NT2/D1 (cell line): ENCODE measurements around the gene NUDT12.

Source experiments
- SUZ12 ChIP-seq: IDR thresholded peaks from 2 replicates; pipeline ENCODE4 v1.6.1; 2011; ENCODE audit not compliant: insufficient read length, insufficient read depth; ENCODE audit errors: extremely low read depth
- YY1 ChIP-seq: IDR thresholded peaks from 2 replicates; pipeline ENCODE4 v1.6.1; 2011; ENCODE audit not compliant: insufficient read length, insufficient read depth
- ZNF274 ChIP-seq: IDR thresholded peaks from 2 replicates; pipeline ENCODE4 v1.6.1; 2011; ENCODE audit warnings: mild to moderate bottlenecking, low read depth, low read length

- no peak for TF ChIP-seq YY1
- TF ChIP-seq SUZ12: no peak
- TF ChIP-seq ZNF274: no peak
Observed at GRCh38 chr5:103512500-103512899, 50.1 kb downstream of the NUDT12 start.
